SK-N-SH treated with all-trans-retinoic acid at 6 μM for 48 hours (cell line): ENCODE measurements around the gene HSPG2.

Experiments used
- ARNTL ChIP-seq: fragments of 450-650 bp; formaldehyde crosslinking; IDR thresholded peaks from 2 replicates; pipeline ENCODE4 v1.5.0; 2020; ENCODE audit warnings: low read depth, mild to moderate bottlenecking, moderate library complexity, borderline replicate concordance
- BACH2 ChIP-seq: fragments of 250-450 bp; sonication (Bioruptor Pico); IDR thresholded peaks from 2 replicates; pipeline ENCODE4 v1.9.0; 2021; ENCODE audit warnings: mild to moderate bottlenecking, borderline replicate concordance
- GLIS3 ChIP-seq: fragments of 250-450 bp; sonication (Bioruptor Pico); IDR thresholded peaks from 2 replicates; pipeline ENCODE4 v1.5.0; 2020; ENCODE audit warnings: mild to moderate bottlenecking, moderate library complexity
- PPARA ChIP-seq: fragments of 250-450 bp; sonication (Bioruptor Pico); IDR thresholded peaks from 2 replicates; pipeline ENCODE4 v1.5.0; 2020; ENCODE audit warnings: mild to moderate bottlenecking, borderline replicate concordance
- SNAI2 ChIP-seq: fragments of 250-450 bp; sonication (Bioruptor Pico); IDR thresholded peaks from 2 replicates; pipeline ENCODE4 v1.5.0; 2020; ENCODE audit warnings: mild to moderate bottlenecking, moderate library complexity
- ZC3H10 ChIP-seq: fragments of 250-450 bp; sonication (Bioruptor Pico); IDR thresholded peaks from 2 replicates; pipeline ENCODE4 v1.5.1; 2021; ENCODE audit warnings: mild to moderate bottlenecking, moderate library complexity
- ZFP30 ChIP-seq: fragments of 450-650 bp; formaldehyde crosslinking; IDR thresholded peaks from 2 replicates; pipeline ENCODE4 v1.5.0; 2022; ENCODE audit warnings: mild to moderate bottlenecking, moderate library complexity
- ZNF8 ChIP-seq: fragments of 450-650 bp; formaldehyde crosslinking; IDR thresholded peaks from 2 replicates; pipeline ENCODE4 v1.5.0; 2020; ENCODE audit warnings: mild to moderate bottlenecking, moderate library complexity
- TF ChIP-seq, protein P1 (sequence below): fragments of 250-450 bp; sonication (Bioruptor Pico); IDR thresholded peaks from 2 replicates; pipeline ENCODE4 v1.5.1; 2020; ENCODE audit warnings: low read depth, mild to moderate bottlenecking, moderate library complexity
- TF ChIP-seq, protein P2 (sequence below): fragments of 250-450 bp; sonication (Bioruptor Pico); IDR thresholded peaks from 2 replicates; pipeline ENCODE4 v1.8.0; 2020; ENCODE audit warnings: mild to moderate bottlenecking, moderate library complexity, borderline replicate concordance
- TF ChIP-seq, protein P3 (sequence below): fragments of 250-450 bp; sonication (Bioruptor Pico); IDR thresholded peaks from 2 replicates; pipeline ENCODE4 v1.8.0; 2021; ENCODE audit warnings: low read depth, mild to moderate bottlenecking, moderate library complexity, borderline replicate concordance

- TF ChIP-seq, protein P1, sequence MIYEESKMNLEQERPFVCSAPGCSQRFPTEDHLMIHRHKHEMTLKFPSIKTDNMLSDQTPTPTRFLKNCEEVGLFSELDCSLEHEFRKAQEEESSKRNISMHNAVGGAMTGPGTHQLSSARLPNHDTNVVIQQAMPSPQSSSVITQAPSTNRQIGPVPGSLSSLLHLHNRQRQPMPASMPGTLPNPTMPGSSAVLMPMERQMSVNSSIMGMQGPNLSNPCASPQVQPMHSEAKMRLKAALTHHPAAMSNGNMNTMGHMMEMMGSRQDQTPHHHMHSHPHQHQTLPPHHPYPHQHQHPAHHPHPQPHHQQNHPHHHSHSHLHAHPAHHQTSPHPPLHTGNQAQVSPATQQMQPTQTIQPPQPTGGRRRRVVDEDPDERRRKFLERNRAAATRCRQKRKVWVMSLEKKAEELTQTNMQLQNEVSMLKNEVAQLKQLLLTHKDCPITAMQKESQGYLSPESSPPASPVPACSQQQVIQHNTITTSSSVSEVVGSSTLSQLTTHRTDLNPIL (CRISPR knock-in tag), result no peak
- TF ChIP-seq, protein P2, sequence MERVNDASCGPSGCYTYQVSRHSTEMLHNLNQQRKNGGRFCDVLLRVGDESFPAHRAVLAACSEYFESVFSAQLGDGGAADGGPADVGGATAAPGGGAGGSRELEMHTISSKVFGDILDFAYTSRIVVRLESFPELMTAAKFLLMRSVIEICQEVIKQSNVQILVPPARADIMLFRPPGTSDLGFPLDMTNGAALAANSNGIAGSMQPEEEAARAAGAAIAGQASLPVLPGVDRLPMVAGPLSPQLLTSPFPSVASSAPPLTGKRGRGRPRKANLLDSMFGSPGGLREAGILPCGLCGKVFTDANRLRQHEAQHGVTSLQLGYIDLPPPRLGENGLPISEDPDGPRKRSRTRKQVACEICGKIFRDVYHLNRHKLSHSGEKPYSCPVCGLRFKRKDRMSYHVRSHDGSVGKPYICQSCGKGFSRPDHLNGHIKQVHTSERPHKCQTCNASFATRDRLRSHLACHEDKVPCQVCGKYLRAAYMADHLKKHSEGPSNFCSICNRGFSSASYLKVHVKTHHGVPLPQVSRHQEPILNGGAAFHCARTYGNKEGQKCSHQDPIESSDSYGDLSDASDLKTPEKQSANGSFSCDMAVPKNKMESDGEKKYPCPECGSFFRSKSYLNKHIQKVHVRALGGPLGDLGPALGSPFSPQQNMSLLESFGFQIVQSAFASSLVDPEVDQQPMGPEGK (CRISPR knock-in tag), result no peak
- no peak for TF ChIP-seq ZNF8 (CRISPR knock-in tag)
- TF ChIP-seq ZC3H10, result no peak
- no peak for TF ChIP-seq PPARA (CRISPR knock-in tag)
- no peak for TF ChIP-seq BACH2 (CRISPR knock-in tag)
- TF ChIP-seq SNAI2, result no peak
- TF ChIP-seq ZFP30 (CRISPR knock-in tag), result no peak
- TF ChIP-seq, protein P3, sequence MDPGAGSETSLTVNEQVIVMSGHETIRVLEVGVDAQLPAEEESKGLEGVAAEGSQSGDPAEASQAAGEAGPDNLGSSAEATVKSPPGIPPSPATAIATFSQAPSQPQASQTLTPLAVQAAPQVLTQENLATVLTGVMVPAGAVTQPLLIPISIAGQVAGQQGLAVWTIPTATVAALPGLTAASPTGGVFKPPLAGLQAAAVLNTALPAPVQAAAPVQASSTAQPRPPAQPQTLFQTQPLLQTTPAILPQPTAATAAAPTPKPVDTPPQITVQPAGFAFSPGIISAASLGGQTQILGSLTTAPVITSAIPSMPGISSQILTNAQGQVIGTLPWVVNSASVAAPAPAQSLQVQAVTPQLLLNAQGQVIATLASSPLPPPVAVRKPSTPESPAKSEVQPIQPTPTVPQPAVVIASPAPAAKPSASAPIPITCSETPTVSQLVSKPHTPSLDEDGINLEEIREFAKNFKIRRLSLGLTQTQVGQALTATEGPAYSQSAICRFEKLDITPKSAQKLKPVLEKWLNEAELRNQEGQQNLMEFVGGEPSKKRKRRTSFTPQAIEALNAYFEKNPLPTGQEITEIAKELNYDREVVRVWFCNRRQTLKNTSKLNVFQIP (CRISPR knock-in tag), result no peak
- no peak for TF ChIP-seq GLIS3
- no peak for TF ChIP-seq ARNTL (CRISPR knock-in tag)
These were observed 39.3 kb downstream of the HSPG2 start for GRCh38 chr1:21897844-21898243.
